GF-D8 (cell line): ENCODE measurements around the gene EPHA1.

Experiments
- DNase-seq: peaks from one replicate; lab custom pipeline; 2025; lab: John Stamatoyannopoulos, UW

Gene EPHA1

GRCh38 chr7:143408686-143409561, at the start of gene EPHA1:
EPHA1 (minus strand) TSS chr7:143408856; CDS start chr7:143408805, 51 bp downstream.
- DNase-seq: no peak

DNA sequence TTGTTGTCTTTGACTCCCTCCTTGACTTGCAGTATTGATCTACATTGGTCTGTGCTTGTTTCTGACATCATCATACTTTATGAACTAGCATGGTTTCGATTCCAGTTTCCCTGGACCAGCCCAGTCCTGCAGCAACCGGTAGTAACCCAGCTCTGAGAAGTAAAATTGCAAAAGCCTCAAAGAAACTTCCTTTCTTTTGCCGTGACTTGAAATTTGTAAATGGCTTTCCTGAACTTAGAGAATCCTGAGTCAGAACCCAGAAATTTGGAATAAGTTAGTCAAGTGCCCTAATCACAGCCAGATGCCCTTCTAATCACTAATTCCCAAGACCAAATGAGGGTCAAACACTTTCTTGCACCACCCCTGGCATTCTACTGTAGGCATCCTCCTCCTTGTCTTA, 49.6 kb upstream of the EPHA1 start:
- no peak for DNase-seq

- DNase-seq: no peak
Observed at GRCh38 chr7:143456992-143457793, 48.5 kb upstream of the EPHA1 start.

DNA sequence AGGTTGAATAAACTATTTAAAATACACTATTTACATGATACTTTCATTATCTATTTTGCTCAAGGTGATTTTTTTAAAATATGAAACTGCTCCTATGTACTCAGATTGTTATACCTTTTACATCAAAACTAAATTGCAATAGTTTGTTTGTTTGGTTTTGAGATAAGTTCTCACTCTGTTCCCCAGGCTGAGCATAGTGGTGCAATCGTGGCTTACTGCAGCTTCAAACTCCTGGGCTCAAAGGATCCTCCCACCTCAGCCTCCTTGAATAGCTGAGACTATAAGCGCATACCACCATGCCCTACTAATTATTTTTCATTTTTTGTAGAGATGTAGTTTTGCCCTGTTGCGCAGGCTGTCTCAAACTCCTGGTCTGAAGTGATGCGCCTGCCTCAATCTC, 47.3 kb upstream of the EPHA1 start:
- no peak for DNase-seq

DNA sequence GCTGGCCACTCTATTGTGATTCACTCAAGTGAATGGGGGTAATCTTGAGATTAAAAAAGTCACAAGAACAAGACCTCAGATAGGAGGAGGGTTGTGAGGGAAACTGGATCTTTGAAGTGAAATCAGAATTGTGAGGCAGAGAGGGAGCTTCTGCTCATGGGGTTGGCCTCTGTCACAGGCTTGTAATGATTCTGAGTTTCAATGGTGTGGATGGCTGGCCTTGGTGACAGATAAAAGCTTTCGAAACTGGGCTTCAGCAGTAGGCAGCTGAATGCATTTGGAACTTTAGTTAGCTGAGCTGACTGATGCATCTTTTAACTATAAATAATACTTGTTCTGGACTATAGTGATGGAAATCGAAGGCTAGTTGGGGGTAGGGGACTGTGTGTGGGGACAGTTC, 46.8 kb upstream of the EPHA1 start:
- no peak for DNase-seq

- DNase-seq: no peak
Observed at GRCh38 chr7:143454091-143454680, 45.5 kb upstream of the EPHA1 start.

GRCh38 chr7:143452495-143452894, 43.8 kb upstream of the EPHA1 start:
- no peak for DNase-seq

- DNase-seq: no peak
Observed at GRCh38 chr7:143451746-143452145, 43.1 kb upstream of the EPHA1 start.

- no peak for DNase-seq
Observed at GRCh38 chr7:143451122-143451521, 42.5 kb upstream of the EPHA1 start.

DNA sequence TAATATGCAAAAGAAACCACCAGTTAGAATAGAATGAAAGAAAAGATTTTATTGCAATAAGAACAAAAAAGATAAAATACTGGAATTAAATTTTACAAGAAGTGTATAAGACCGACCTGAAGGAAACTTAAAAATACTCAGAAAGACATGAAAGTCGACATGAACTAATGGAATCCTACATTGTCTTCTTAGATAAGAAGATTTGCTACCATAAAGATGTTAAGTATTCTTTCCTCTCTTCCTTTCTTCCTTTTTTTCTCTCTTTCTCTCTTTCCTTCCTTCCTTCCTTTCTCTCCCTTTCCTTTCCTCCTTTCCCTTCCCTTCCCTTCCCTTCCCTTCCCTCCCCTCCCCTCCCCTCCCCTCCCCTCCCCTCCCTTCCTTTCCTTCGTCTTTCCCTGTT, 41.1 kb upstream of the EPHA1 start:
- DNase-seq: no peak

DNA sequence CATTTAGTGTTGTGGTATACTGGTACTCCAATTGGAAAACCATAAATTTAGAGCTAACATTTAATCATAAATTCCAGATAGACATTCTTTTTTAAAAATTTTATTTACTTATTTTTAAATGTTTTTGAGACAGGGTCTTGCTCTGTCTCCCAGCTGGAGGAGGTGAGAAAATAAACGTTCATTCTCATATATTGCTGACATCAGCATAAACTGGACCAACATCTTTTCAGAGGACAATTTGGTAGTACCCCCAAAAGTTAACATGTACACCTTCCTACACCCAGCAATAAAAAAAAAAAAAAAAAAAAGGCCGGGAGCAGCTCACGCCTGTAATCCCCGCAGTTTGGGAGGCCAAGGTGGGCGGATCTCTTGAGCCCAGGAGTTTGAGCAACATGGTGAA, 39.8 kb upstream of the EPHA1 start:
- no peak for DNase-seq

- DNase-seq: no peak
Observed at GRCh38 chr7:143447466-143447865, 38.8 kb upstream of the EPHA1 start.

DNA sequence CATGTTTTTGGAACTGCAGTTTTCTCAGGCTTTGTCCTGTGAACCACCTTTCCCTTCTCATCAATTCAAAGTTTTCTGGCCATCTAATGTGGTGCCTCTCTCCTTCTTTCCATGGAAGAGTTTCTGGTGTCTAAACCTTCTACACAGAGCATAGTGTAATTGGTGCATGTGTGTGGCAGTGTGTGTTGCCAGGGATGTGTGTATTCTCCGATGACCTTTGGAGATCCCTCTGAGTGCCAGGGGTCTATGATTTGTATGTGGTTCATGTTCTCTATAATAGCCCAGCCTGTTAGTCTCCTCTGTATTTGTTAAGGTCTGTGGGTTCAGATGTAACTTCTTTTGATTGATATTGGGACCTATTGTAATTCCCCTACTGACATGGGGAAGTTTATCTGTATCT, 36.1 kb upstream of the EPHA1 start:
- no peak for DNase-seq

DNA sequence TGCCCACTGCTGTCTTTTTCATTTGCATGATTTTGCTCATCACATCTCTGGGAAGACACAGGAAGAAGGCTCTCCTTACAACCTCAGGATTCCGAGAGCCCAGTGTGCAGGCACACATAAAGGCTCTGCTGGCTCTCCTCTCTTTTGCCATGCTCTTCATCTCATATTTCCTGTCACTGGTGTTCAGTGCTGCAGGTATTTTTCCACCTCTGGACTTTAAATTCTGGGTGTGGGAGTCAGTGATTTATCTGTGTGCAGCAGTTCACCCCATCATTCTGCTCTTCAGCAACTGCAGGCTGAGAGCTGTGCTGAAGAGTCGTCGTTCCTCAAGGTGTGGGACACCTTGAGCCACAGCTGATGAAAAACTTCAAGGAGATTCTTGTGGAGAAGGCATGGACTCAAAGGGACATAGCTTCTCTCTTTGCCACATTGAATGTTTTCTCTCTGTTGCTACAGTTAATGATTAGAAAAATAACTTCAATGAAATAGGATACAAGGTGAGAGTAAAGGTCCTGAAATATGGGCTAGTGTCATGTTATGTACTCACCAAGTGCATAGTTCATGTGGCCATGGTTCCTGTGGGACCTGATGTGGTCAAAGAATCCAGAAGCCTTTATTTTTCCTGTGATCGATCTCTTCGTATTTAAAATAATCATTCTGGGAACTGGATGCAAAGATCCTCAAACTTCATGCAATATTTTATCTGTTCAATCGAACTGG, 35.6 kb upstream of the EPHA1 start:
- no peak for DNase-seq

DNA sequence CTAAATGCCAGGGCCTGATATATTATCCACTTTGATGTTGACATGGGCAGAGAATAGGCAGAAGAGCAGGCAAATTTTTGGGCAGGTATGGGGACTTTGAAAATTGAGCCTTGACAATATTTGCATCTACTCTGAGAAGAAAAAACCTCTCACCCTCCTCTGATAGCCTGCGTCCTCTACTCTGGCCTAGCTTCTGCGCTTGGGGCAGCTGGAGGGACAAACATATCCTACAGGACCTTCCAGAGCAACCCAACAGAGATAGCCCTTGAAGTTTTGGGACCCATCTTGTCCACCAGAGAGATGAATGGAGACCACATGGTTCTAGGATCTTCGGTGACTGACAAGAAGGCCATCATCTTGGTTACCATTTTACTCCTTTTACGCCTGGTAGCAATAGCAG, 34.5 kb upstream of the EPHA1 start, which contains the start of gene TAS2R60:
TAS2R60 (plus strand) TSS at position 301 of the 400 bp plus-strand sequence; CDS start at position 301, 0 bp downstream.
- DNase-seq: no peak

- no peak for DNase-seq
Observed at GRCh38 chr7:143439866-143440265, 31.2 kb upstream of the EPHA1 start.

DNA sequence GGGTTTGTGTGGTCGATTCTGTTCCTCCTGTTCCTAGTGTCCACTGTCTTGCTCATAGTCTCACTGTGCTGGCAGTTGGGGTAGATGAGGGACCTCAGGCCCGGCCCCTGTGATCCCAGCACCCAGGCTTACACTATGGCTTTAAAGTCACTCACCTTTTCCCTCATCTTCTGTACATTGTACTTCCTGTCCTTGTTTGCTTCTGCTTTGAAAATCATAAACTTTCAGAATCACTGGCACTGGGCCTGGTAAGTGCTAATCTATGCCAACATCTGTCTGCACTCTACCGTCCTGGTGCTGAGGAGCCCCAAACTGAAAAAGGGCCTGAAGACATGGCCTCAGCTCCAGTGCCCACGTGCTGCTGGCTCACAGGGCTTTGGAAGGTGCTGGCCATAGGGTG, 28.9 kb upstream of the EPHA1 start:
- no peak for DNase-seq

GRCh38 chr7:143436325-143436946, 27.8 kb upstream of the EPHA1 start:
- no peak for DNase-seq

DNA sequence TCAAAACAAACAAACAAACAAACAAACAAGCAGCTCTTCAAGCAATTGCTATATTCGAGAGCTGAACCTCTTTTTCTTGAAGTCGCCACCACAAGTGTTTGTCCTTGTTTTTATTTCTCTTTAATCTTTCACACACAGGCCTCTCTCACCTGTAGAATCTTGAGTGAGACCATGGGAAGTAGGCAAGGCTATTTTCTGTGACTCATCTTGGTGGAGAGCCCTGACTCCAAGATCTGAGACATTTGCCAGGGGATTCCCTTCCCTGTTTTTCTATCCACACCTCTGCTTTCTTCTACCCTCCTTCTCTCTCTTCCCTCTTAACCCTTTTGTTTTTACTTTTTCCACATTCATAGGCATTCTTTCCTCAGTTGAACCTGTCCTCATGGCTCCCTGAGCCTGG, 26.6 kb upstream of the EPHA1 start:
- DNase-seq: no peak

DNA sequence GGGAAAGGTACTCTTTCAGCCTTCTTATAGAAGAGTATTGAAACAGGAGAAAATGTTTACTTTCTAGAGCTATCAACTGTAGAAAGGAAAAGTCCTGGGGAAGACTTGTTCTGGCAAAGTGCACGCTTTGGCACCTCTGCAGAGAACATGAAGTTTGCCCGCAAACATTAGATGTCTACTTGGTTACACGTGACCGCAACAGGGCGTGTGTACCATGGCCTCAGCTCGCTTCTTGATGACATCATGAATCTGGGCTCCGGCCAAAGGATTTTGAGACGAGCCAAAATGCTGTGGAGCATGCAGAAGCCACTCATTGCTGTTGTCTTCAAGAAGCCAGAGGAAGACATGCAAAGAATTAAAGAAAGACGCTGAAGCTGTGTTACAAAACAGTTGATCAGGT, 26.0 kb upstream of the EPHA1 start:
- no peak for DNase-seq

GRCh38 chr7:143433759-143434158, 25.1 kb upstream of the EPHA1 start:
- DNase-seq: no peak

GRCh38 chr7:143431109-143431508, 22.5 kb upstream of the EPHA1 start:
- no peak for DNase-seq
